GM20000 (cell line): ENCODE results near the gene BBS9.
"Not testable (repeated sequence)": the region's sequence is repeated elsewhere in the genome, so short reads cannot be mapped to it uniquely, and the experiment has no call there.

Experiments
- DNase-seq: peaks from one replicate; pipeline ENCODE4 v3.0.0; 2012; ENCODE audit warnings: low spot score
- CTCF ChIP-seq: IDR thresholded peaks from 2 replicates; pipeline ENCODE4 v1.5.1; 2012; ENCODE audit warnings: mild to moderate bottlenecking, control low read depth; ENCODE audit errors: extremely low read depth, missing control alignments

The BBS9 gene

GRCh38 chr7:33503014-33503413 is 373.6 kb downstream of the BBS9 start:
- no peak for DNase-seq
- no peak for TF ChIP-seq CTCF

GRCh38 chr7:33503736-33504135 is 374.4 kb downstream of the BBS9 start:
- no peak for TF ChIP-seq CTCF
- DNase-seq: no peak

GRCh38 chr7:33504266-33504665 is 374.9 kb downstream of the BBS9 start:
- DNase-seq: no peak
- TF ChIP-seq CTCF: no peak

GRCh38 chr7:33509206-33509605 is 379.8 kb downstream of the BBS9 start:
- DNase-seq: no peak
- TF ChIP-seq CTCF: no peak

GRCh38 chr7:33511778-33512177 is 382.4 kb downstream of the BBS9 start:
- no peak for DNase-seq
- no peak for TF ChIP-seq CTCF

GRCh38 chr7:33516568-33516967 is 387.2 kb downstream of the BBS9 start:
- DNase-seq: no peak
- TF ChIP-seq CTCF: no peak

GRCh38 chr7:33517191-33517590 is 387.8 kb downstream of the BBS9 start:
- no peak for TF ChIP-seq CTCF
- no peak for DNase-seq

GRCh38 chr7:33527008-33527407 is 397.6 kb downstream of the BBS9 start:
- not testable (repeated sequence) for DNase-seq

- not testable (repeated sequence) for DNase-seq
Observed at GRCh38 chr7:33527613-33528012, 398.2 kb downstream of the BBS9 start.
